Measurements from ENCODE around the gene TRPC6.
A peak's percentile ranks its signal among the peaks of the same experiment; 100 is the strongest.
"Not testable (repeated sequence)": the region's sequence is repeated elsewhere in the genome, so short reads cannot be mapped to it uniquely, and the experiment has no call there.

TRPC6 gene

DNA sequence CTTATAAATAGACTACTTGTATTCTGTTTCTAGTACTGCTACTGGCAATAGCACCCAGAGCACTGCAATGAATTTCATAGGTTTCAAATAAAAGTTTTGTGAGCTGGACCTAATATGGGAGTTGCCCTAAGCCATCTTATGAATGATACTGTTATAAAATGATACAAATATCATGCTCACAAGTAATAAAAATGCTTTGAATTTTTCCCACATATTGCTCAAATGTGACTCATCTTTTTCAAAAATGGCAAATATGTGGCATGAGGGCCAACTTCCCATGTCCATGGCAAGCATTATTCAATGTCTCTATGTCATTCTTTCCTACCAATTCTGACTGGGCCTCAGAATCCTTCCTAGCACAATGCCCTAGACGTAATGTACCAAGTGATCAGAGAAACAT, 137.6 kb downstream of the TRPC6 start:
- no peak for DNase-seq

DNA sequence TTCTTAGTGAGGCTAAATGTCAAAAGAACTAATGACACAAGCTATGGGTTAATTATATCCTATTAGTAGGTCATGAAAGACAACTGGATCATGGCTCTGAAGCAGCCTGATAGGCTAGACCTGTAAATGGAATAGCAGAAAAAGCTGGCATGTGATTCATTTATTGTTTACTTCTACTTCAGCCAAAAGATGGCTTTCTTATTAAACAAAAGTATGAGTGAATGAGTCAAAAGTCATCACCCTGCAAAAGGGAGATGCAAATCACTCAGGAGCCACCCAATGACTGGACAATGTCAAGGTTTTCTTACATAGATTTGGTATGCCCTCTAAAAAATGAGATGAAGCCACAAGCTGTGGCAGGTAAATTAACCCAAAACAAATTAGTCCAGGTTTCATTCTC, 138.0 kb downstream of the TRPC6 start:
- DNase-seq, result no peak

DNA sequence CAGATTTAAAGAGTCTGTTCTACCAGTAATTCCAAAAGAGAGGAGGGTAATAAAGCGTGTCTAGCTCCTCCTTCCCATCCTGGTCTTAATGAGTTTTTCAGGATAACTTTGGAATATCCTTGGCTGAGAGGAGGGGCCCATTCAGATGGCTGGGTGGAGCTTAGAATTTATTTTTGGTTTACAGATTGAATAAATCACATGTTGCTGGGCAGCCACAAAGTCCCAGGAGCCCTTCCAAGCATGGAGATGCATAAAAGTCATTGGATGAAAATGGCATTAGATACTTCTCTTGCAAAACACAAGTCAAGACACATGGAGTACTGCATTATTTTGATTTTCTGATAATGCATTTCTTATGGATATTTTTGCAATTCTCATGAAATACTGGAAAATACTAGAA, 139.0 kb downstream of the TRPC6 start:
- no peak for DNase-seq

DNA sequence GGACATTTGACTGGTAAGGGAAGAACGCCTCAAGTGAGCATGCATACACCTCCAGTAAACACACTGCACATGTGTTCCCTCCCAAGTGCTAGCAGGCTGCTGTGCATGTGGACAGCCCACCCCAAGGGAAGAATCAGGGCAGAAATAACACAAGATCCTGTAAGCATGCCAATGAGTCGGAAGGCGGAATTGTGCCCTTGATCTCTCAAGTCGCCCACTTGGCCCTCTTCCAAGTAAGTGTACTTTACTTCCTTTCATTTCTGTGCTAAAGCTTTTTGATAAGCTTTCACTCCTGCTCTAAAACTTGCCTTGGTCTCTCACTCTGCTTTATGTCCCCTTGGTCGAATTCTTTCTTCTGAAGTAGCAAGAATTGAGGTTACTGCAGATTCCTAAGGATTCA, 139.6 kb downstream of the TRPC6 start:
- DNase-seq, result no peak

DNA sequence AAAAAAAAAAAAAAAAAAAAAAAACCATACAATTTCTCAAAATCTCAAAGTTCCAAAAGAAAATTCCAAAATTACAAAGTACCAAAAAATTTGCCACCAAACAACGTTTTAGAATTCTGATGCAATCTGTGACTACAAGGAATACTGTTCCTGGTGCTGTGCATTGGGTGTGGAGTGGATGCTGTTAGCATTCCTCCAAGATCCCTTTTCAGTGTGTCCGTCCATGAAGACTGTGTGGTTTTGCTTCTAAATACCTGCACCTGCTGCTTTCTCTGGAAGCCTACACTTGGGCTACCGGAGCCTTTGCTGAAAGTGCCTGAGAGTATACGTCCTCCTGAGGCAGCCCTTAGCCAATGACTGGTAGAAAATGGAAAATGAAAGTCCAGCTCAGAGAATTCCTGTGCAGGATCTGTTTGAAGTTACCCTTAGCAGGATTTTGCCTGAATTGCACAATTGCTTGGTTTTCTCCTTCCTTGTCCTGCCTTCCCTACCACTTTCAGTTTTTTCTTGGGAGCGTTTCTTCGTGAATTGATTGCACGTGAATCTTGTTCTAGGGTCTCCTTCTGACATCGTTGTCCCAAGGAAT, 140.8 kb downstream of the TRPC6 start:
- DNase-seq, result no peak

DNA sequence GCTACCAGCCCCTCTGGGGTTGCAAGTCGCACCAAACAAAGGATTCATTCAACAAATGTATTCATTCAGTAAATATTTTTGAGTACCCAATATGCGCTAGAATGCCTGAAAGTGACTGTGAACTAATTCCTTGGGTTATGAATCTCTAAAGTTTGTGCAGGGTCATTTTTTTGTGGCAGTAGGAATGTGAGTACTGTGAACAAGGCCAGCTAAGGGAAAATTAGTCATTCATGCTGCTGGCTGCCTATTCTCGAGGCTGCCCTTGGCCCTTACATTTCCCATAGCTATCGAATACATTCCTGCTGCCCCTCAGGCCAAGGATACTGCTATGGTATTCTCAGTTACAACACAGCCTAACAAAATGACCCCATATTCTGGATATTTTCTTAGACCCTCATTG, 141.6 kb downstream of the TRPC6 start:
- DNase-seq, result no peak

DNA sequence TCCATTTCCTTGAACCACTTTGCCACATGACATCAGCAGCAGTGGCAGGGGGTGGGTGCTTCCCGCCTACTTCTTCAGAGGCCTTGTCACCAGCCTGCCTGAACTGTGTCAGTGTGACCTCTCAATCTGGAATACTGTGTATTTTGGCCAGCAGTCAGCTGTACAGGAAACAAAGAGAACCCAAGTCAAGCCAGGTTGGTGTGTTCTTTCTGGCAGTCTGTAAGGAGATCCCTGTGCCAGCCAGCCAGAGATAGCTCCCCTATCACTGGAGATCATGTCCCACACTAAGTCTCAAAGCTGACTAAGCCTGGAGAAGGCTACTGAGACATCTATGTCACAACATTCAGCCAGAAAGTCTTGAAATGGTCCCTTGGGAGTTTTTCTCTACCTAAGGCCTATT, 142.1 kb downstream of the TRPC6 start:
- no peak for DNase-seq

DNA sequence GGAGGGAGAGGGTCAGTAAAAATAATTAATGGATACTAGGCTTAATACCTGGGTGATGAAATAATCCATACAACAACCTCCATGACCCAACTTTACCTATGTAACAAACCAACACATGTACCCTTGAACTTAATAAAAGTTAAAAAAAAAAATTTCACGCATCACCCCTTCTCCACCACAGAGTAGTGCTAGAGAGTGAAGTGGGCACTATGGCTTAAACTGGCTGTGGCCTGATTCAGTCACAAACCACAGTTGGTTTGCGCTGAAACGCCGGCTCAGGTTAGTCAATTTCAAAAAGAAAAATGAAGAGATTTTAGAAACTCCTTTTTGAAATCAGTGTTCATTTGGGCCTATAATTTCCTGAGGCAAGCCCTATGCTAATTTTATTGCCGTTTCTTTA, 144.3 kb downstream of the TRPC6 start:
- no peak for DNase-seq

DNA sequence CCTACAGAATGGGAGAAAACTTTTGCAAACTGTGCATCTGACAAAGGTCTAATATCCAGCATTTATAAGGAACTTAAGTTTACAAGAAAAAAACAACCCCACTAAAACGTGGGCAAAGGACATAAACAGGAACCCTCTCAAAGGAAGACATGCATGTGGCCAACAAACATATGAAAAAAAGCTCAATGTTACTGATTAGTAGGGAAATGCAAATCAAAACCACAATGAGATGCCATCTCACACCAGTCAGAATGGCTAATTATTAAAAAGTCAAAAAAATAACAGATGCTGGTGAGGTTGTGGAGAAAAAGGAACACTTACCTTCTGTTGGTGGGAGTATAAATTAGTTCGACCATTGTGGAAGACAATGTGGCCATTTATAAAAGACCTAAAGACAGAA, 145.1 kb downstream of the TRPC6 start:
- not testable (repeated sequence) for DNase-seq

DNA sequence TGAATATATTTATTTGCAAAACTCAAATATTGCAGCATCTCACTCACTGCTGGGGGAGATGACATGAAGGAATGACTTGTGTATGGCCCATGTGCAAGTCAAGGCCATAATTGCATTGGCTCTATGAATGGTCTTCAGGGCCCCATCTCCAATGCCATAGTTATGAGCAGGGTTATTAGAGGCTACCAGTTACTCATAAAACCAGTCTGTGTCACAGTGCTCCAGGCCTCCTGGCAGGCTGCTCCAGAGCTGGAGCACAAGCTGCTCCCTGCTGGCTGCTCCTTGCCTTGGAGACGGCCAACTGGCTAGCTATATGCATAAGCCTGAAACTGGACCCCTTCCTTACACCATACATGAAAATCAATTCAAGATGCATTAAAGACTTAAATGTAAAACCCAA, 145.7 kb downstream of the TRPC6 start:
- DNase-seq, result no peak

DNA sequence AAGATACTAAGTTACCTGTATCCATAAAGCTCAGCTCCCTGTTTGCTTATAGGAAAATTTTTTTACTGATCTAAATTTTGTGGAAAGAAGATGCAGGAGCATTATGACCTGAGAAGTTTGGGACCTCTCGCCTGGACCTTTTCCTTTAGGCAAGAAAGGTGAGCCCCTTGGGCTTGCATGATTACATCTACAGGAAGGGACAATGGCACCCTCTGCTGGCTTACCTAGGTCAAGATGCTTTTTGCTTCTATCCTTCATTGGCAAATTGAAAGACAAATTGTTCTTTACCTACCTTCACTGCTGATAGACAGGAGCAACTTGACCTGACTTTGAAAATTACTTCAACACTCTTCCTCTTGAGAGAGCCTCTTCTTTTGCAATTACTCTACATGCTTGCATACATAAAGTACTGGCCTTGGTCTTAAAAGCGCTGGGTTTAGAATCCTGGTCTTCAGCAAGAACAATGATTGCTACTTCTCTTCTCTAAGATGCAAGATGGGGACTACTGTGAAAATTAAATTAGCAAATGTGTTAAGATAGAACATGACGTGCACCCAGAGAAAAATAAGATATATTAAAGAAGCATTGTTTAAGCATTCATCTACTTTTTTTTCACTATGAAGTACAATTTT, 147.2 kb downstream of the TRPC6 start:
- peak; percentile 47 to 64 for DNase-seq

DNA sequence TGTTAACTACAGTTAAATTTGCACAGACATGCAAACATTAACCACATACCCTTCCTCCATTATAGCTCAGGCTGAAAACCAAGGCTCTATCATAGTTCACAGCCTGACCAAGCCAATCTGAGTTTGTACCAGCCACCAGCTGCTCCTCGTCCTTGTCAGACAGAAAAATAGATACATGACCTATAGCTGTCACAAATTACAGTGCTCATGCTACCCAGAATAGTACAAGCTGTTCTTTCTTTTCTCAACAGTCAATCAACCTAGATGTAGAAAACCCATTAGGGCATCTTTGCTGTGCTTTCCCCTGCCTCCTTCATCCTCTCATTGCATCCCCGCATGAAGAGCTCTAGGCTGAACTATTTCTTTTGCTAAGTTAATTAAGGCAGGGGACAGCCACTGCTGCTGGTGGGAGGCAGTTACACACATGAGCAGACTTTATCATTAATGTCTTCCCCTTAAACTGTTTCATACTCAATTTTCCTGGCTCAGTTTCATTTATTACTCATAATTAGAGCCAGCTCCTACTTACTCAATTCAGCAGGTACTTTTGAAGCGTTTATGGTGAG, 148.3 kb downstream of the TRPC6 start:
- DNase-seq, result no peak

DNA sequence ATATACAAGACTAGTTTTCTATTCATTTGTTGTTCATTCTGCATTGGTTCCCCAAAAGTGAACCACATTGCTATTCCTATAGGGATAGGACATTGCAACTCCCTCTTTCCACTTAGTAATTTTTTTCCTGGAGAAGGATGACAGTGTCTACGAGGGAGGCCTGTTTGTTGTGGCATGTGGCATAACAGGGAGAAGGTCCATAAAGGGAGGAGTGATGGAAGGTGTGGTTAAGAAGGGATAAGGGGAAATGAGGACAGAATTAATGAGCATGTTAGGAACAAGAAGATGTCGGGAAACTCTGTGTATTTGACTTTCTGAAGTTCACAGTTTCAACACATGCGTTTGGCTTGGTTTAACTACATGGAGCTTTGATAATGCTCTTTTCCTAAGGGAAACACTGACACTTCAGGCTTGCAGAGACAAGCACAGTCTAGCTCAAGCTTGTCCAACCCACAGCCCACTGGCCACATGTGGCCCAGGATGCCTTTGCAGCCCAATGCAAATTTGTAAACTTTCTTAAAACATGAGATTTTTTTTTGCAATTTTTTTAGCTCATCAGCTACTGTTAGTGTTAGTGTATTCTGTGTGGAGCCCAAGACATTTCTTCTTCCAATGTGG, 149.7 kb downstream of the TRPC6 start:
- DNase-seq, result no peak

DNA sequence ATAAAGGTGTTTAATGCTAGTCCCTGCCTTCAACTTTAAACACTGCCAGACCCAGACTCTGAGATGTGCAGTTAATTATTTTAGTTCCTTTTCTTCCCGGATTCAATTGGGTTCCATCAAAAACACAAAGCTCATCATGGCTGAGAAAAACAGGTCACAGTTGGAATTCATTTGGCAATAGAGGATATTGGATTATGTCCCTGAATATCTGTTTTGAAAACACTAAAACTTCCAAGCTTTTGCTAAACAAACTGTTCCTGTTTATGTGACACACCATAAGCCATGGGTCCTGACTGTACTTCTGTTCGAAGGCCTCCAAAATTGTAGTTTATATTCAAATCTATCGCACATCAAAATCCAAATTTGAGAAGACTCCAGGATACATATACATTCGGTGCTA, 150.7 kb downstream of the TRPC6 start:
- no peak for DNase-seq

DNA sequence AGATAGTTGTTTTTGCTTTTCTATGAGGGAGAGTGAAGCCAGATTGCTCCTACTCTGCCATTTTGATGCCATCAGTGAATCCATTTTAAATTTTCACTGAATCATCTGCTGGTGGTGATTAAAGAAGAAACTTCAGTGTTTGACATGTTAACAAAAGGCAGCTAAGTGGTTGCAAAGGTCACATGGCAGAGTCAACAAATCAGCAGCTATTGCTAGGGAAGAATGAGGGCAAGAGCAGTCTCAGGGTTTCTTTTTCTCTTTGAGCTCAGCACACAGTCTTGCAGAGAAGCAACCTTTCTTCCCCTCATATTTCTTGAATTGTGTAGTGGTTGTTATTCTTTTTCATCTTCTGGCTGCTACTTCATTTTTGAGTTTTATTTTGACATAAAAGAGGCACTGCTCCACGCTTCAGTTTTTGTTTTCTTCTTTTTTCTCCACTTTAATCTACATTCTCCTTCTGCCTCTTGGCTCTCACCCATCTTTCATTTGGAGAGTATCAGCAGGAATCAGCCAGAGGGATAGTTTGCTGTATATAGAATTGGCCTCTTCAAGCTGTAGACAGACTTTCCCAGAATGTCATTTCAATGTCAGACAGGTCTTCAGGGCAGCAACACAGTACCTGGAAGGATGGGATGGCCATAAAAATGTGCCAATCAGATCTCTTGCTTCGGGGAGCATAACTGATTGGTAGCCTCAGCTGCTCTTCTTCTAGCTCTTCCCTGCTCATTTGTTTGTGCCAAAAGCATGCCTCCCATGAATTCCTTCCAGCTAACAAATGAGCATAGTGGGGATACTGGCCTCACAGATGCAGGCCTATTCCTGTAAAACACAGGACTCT, 153.9 kb downstream of the TRPC6 start:
- no peak for DNase-seq

DNA sequence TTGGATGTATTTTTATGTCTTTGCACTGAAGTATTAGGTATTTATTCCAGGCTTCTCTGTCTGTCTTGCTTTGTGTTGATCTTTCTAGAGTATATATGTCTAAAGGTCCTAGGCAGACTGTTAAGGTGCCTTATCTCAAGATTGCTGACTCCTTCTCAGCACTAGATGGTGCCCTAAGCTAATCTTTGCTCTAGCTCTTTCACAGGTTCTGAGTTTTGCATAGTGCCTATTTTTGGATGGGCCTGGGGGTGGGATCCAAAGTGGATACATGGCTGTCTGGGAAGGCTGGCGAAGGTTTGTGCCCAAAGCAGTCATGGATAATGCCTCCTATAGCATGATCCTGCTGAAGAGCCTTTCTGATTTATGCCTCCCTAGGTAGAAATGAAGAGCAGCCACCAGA, 154.9 kb downstream of the TRPC6 start:
- DNase-seq, result no peak

DNA sequence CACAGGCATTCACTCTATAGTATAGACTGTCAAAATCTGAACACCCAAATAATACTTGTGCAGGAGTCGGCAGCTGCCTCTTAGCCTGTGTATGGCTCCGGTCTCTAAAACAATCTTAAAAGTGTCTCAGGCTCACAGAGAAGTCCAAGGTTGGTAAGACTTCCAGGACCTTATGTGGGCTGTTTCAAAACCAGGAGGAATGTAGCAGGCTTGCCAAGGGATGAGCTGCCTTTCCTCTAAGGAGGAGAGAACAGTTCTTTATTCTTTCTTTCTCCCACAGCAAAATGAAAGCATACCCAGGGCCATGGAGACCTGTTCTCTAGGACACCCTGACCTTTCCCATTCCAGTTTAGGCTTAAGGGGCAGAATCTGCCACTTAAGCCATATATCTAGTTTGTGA, 176.5 kb downstream of the TRPC6 start:
- no peak for DNase-seq

Measured in NCI-H2081 (cell line).